ENCODE data around the gene TMEM132D. TPM values are rescaled to one million over a fixed set of nuclear protein-coding genes. Genes with fewer than 3 reads are reported as not detected.

Gene TMEM132D
- total RNA-seq, 4 donors from 2014 or later = 0.15 to 0.94 TPM; not detected in 2

GRCh38 chr12:129150721-129151120 is 753.1 kb downstream of the TMEM132D start:
- TF ChIP-seq CTCF (IDR thresholded peaks at IDR 0.05) (no peak), EP300 (IDR thresholded peaks at IDR 0.05) (no peak), POLR2A (IDR thresholded peaks at IDR 0.05) (no peak), POLR2AphosphoS5 (IDR thresholded peaks at IDR 0.05) (no peak)
- no peaks in the 10 kb centered on the region for H3K9me3 ChIP-seq
- 66 to 94% methylated on average over 3 to 4 of the region's 11 CpGs for WGBS, 2 donors (ENCODE audit: low coverage in 1 of 2)
- H3K4me3 ChIP-seq = no peak overlapping the region
- H3K27ac ChIP-seq = no peak overlapping the region
- H3K27me3 ChIP-seq = peaks cover 36% of the 10 kb centered on the region
- H3K4me1 ChIP-seq = no peaks in the 10 kb centered on the region
- no peaks in the 10 kb centered on the region for H3K36me3 ChIP-seq
- ATAC-seq = no peak

GRCh38 chr12:129145381-129145780 is 758.4 kb downstream of the TMEM132D start:
- ATAC-seq = no peak

GRCh38 chr12:129138776-129139175 is 765.0 kb downstream of the TMEM132D start:
- no peaks in the 10 kb centered on the region for H3K4me1 ChIP-seq
- H3K36me3 ChIP-seq = no peaks in the 10 kb centered on the region
- no peak for TF ChIP-seq EP300 (IDR thresholded peaks at IDR 0.05)
- TF ChIP-seq POLR2AphosphoS5 (IDR thresholded peaks at IDR 0.05) = no peak
- no peak for TF ChIP-seq CTCF (IDR thresholded peaks at IDR 0.05)
- TF ChIP-seq POLR2A (IDR thresholded peaks at IDR 0.05) = no peak
- H3K27ac ChIP-seq = no peak overlapping the region
- H3K27me3 ChIP-seq = no peaks in the 10 kb centered on the region
- no peak overlapping the region for H3K4me3 ChIP-seq
- WGBS, 2 donors (ENCODE audit: low coverage in 1 of 2) = 20% methylated on average over 1 of the region's 4 CpGs; no CpG with 5 or more reads in 1 of the 2 donors
- H3K9me3 ChIP-seq = no peaks in the 10 kb centered on the region
- ATAC-seq = no peak

More at GRCh38 chr12:129145381-129145780, 758.4 kb downstream of the TMEM132D start:
- H3K27me3 ChIP-seq = peaks cover 13% of the 10 kb centered on the region
- 48 to 56% methylated on average over 4 to 7 of the region's 7 CpGs for WGBS, 2 donors (ENCODE audit: low coverage in 1 of 2)
- no peaks in the 10 kb centered on the region for H3K4me1 ChIP-seq
- no peak overlapping the region for H3K4me3 ChIP-seq
- TF ChIP-seq POLR2AphosphoS5 (IDR thresholded peaks at IDR 0.05) (no peak), CTCF (IDR thresholded peaks at IDR 0.05) (no peak), EP300 (IDR thresholded peaks at IDR 0.05) (no peak), POLR2A (IDR thresholded peaks at IDR 0.05) (no peak)
- no peaks in the 10 kb centered on the region for H3K36me3 ChIP-seq
- H3K27ac ChIP-seq = no peak overlapping the region
- H3K9me3 ChIP-seq = no peaks in the 10 kb centered on the region

- no peak overlapping the region for H3K4me3 ChIP-seq
- TF ChIP-seq EP300 (IDR thresholded peaks at IDR 0.05) = no peak
- no peak for TF ChIP-seq CTCF (IDR thresholded peaks at IDR 0.05)
- TF ChIP-seq POLR2A (IDR thresholded peaks at IDR 0.05) = no peak
- TF ChIP-seq POLR2AphosphoS5 (IDR thresholded peaks at IDR 0.05) = no peak
- 95 to 97% methylated on average over 3 of the region's 3 CpGs for WGBS, 2 donors (ENCODE audit: low coverage in 1 of 2)
- no peaks in the 10 kb centered on the region for H3K36me3 ChIP-seq
- no peak overlapping the region for H3K27ac ChIP-seq
- no peak for ATAC-seq
- peaks cover 0 to 8% (median 0%) of the 10 kb centered on the region in 3 donors for H3K9me3 ChIP-seq
- H3K4me1 ChIP-seq = no peaks in the 10 kb centered on the region
- H3K27me3 ChIP-seq = no peaks in the 10 kb centered on the region
These were observed 767.0 kb downstream of the TMEM132D start for GRCh38 chr12:129136694-129137325.

- TF ChIP-seq CTCF (IDR thresholded peaks at IDR 0.05) (no peak), POLR2A (IDR thresholded peaks at IDR 0.05) (no peak), POLR2AphosphoS5 (IDR thresholded peaks at IDR 0.05) (no peak), EP300 (IDR thresholded peaks at IDR 0.05) (no peak)
These were observed 776.1 kb downstream of the TMEM132D start for GRCh38 chr12:129127771-129128170.

More at GRCh38 chr12:129127771-129128170, 776.1 kb downstream of the TMEM132D start:
- H3K4me1 ChIP-seq = no peaks in the 10 kb centered on the region
- H3K27me3 ChIP-seq = peaks cover 5% of the 10 kb centered on the region
- H3K9me3 ChIP-seq = peaks cover 0 to under 1% (median 0%) of the 10 kb centered on the region in 3 donors
- WGBS, 2 donors (ENCODE audit: low coverage in 1 of 2) = 67 to 75% methylated on average over 8 to 12 of the region's 12 CpGs
- no peaks in the 10 kb centered on the region for H3K36me3 ChIP-seq
- no peak for ATAC-seq
- no peak overlapping the region for H3K4me3 ChIP-seq
- H3K27ac ChIP-seq = no peak overlapping the region

Measured in gastroesophageal sphincter (tissue), 4 donors.